ENCODE results near the gene FAM161B.
A peak's percentile ranks its signal among the peaks of the same experiment; 100 is the strongest.

Gene FAM161B

DNA sequence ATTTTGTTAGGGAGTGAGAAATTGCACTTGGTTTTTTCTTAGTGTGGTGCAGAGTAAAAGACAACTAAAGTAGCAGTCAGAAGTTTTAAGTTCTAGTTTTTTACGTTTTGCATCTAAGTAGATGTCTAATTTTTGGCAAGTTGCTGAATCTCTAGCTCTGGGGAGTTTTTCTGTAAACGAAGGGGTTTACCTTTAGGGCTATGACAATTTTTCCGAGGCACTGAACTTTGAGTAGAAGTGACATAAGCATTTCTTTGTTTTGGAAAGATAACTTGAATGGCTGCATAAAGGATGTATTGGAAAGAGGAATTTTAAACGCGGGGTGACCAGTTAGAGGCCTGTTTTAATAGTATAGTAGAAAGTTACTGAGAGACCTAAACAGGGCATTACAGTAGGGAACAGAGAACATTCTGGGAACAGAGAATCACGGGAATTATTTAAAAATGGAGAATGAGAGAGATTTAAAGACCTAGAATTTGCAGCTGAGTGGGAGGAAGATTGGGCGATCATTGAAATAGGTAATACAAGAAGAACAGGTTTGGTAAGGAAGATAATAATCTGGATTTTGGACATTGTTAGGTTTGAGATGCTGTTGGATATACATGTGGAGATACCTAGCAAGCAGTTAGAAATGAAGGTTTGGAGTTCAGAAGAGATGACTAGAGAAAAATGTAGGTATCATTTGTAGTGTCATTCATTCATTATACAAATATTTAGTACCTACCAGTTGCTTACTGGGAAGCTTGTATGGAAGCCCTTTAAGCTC, 62.0 kb downstream of the FAM161B start:
- no peaks in the 10 kb centered on the region for H3K9me3 Mint-ChIP-seq
- H3K27ac Mint-ChIP-seq (ENCODE audit: low read depth) = peak overlapping the region; percentile 85
- H3K36me3 Mint-ChIP-seq (ENCODE audit: insufficient read depth) = peaks cover 13% of the 10 kb centered on the region
- ATAC-seq (replicated peaks; ENCODE audit: extremely low read depth, poor library complexity, severe bottlenecking) (no peak), DNase-seq (ENCODE audit: low spot score in 2 of 2) (no peak)
- peak overlapping the region; percentile 99 for H3K4me3 Mint-ChIP-seq
- H3K27me3 Mint-ChIP-seq = no peaks in the 10 kb centered on the region
- H3K4me1 Mint-ChIP-seq = peaks cover 50% of the 10 kb centered on the region

DNA sequence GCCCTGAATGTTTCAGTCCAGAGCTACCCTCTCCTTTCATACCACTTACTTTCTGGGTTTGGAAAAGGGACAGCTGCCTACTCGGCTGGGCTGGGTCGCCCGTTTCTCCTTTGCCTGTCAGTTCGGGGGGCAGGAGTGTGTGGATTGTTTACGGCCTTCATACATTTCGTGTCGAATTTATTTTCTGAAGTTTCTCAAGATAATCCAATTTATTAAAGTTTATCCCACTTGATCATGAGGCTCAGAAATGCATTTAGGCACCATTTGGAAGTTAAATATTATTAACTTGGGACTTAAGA, 62.6 kb downstream of the FAM161B start:
- H3K4me1 Mint-ChIP-seq = peaks cover 50% of the 10 kb centered on the region

DNA sequence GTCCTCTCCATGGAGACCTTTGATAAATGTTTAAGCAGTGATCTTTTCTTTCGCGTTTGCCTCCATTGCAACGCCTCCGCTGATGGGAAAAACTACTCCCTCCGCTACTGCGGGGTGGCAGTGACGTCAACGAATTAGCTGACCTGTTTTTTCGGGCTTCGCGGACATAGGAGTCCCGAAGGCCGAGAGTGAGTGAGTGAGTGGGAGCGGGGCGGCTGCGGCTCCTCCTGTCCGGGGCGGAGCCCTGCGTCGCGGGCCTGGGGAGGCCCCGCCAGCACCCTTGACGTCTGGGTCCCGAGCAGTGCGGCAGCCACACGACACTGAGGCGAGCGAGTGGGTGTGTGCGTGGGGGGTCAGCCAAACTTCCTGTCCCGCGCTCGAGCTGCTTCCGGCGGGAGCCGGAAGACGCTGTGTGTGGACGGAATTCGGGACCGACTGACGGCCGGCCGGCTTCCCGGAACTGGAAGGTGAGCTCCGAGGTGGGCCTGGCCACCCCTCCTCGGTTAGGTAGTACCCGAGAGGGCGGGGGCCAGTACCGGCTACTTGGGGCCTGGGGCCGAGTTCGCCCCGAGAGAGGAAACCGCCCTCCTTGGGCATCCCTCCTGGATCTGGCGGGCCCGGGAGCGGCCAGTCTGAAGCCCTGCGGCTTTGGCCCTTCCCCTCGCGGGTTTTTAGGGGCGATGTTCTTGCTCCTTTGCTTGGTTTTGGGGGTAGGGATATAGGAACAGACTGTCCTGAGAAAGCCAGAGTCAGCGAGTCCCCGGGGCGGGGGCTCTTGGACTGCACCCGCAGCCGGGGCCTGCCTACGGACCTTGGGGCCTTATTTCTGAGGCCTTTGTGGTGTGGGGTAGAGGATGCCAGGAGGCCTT, 63.2 kb downstream of the FAM161B start, which contains the start of gene ZNF410:
Gene ZNF410 (plus strand): TSS at position 411 of the 869 bp plus-strand sequence. CDS start 5,317 bp downstream, outside the sequence.
- DNase-seq (ENCODE audit: low spot score in 2 of 2) = peak; percentile 64 to 78
- Mint-ChIP-seq H3K36me3 (ENCODE audit: insufficient read depth) (peaks cover 7% of the 10 kb centered on the region), H3K4me3 (peak within 1 kb of the TSS; percentile 99), H3K27ac (ENCODE audit: low read depth) (peak within 1 kb of the TSS; percentile 85), H3K4me1 (peaks cover 46% of the 10 kb centered on the region), H3K27me3 (no peaks in the 10 kb centered on the region), H3K9me3 (no peaks in the 10 kb centered on the region)
- peak; percentile 98 for ATAC-seq (replicated peaks; ENCODE audit: extremely low read depth, poor library complexity, severe bottlenecking)

More for the DNA sequence above, 62.6 kb downstream of the FAM161B start:
- no peaks in the 10 kb centered on the region for H3K9me3 Mint-ChIP-seq
- peak overlapping the region; percentile 99 for H3K4me3 Mint-ChIP-seq
- ATAC-seq (replicated peaks; ENCODE audit: extremely low read depth, poor library complexity, severe bottlenecking) (no peak), DNase-seq (ENCODE audit: low spot score in 2 of 2) (no peak)
- H3K27me3 Mint-ChIP-seq = no peaks in the 10 kb centered on the region
- peaks cover 9% of the 10 kb centered on the region for H3K36me3 Mint-ChIP-seq (ENCODE audit: insufficient read depth)
- peak overlapping the region; percentile 85 for H3K27ac Mint-ChIP-seq (ENCODE audit: low read depth)

DNA sequence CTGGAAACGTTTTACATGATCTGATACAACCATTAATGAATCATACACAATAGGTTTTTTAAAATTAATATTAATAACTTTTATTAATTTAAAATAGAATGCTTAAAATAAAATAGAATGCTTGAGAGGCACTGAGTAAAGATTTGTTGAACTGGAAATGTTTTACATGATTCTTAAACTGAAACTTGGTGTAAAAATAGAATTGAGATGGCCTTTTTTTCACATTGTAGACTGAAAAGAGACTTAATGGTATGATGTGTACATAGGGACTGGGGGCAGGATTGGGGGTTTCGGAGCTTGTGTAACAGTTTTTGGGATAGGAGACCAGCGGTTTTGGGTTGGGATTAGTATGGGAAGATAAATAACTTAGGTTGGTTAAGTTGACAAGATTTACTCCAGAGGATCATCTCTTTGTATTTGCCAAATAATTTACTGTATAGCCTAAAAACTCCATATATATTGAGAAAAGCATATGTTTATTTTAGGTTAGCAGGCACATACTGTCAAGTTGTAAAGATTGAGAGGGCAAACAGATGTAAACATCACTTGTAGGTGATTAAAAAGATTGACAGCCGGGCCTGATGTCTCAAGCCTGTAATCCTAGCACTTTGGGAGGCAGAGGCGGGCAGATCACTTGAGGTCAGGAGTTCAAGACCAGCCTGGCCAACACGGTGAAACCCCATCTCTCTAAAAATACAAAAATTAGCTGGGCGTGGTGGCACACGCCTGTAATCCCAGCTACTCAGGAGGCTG, 65.3 kb downstream of the FAM161B start:
- DNase-seq (ENCODE audit: low spot score in 2 of 2) (no peak), ATAC-seq (replicated peaks; ENCODE audit: extremely low read depth, poor library complexity, severe bottlenecking) (no peak)
- Mint-ChIP-seq H3K36me3 (ENCODE audit: insufficient read depth) (peaks cover 7% of the 10 kb centered on the region), H3K9me3 (no peaks in the 10 kb centered on the region), H3K27me3 (no peaks in the 10 kb centered on the region), H3K27ac (ENCODE audit: low read depth) (no peak overlapping the region), H3K4me1 (peaks cover 41% of the 10 kb centered on the region), H3K4me3 (peak overlapping the region; percentile 42)

All from central memory CD8-positive, alpha-beta T cell (primary cell).